ENCODE data around the gene NRXN3.

- no peak for TF ChIP-seq CTCF (IDR thresholded peaks at IDR 0.05)
- no peak for TF ChIP-seq POLR2A (IDR thresholded peaks at IDR 0.05)
These were observed 83.8 kb downstream of the NRXN3 start for GRCh38 chr14:78253986-78254385.

Measured in body of pancreas (tissue), 4 donors.